Fibroblast of peridontal ligament (primary cell): ENCODE data around the gene LCP1.

Experiments used
- DNase-seq: peaks from one replicate; pipeline ENCODE4 v3.0.0-alpha.2; 2010; ENCODE audit errors: extremely low read depth

Gene LCP1

GRCh38 chr13:46101002-46101401, 81.0 kb downstream of the LCP1 start:
- DNase-seq, result no peak

DNA sequence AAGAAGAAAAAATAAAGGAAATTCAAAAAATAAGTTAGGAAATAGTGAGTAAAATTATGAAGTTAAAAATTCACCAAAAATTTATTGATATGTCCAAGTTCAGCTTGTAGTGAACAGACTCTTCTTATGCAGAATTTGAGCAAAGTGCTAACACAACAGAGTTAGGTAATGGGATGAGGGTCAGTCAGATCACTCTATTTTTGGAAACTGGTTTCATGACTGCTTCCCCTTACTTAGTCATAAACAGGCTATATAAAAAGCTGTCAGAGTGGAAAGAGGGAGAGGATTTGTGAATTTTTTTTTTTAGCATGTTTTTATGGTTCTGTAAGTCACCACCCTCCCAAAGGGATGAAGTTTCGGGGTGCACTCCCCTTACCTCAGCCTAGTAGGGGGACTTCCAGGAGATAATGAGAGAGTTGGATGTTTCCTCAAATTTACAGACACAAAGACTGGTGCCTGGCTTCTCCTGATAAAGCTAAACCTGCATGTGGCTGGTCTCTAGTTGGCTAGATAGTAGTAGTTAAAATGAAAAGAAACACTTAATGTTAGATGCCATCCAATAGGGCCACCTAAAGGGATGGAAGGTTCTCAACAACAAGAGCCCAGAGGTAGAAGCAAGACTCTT, 81.7 kb downstream of the LCP1 start:
- no peak for DNase-seq

DNA sequence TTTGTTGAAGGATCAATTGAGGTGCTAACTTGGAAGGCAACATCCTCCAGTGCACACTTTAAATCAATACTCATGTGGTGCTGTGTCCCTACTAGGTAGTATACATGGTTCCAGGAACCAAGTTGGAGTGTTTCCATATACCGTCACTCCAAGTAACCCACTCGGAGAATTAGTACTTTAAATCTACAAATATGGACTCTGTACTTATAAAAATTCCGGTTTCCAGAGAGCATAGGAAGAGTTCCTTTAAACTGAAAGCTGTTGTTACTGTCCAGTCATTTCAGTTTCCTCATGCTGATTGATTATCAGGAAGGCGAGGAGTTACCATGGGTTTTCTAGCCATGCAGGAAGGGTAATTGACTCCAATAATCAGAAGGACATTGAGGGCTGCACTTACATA, 84.3 kb downstream of the LCP1 start:
- no peak for DNase-seq

DNA sequence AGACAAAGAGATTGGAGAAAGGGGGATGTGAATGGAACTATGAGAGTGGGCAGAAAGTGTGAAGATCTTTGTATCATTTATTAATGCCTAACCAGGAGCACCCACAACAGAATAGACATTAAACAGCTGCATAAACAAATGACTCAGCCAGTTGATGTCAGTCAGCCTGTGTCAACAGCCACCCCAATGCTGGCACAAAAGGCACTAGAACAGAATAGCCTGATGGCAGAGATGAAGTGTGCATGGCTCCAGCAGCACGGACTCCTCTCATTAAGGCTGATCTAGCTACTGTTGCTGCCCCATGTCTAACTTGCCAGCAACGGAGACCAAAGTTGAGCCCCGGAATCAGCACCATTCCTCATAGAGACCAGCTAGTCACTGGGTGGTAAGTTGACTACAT, 85.0 kb downstream of the LCP1 start:
- DNase-seq, result no peak

DNA sequence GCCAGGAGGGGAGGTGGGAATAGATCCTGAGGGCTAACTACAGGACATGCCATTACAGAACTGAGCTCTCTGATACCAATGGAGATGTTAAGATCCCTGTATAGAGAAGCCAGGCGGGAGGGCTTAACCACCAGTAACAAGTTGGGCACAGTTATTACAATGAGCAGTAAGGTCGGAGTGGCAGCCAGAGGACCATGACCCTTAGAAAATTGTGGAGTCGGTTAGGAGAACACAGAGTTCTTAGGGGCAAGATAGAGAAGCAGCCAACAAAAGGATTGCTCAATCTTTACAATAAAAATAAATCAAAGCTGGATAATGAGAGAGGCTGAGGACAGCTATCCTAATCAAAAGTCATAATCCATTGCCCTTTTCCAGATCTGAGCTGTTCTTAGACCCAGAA, 87.5 kb downstream of the LCP1 start:
- no peak for DNase-seq

DNA sequence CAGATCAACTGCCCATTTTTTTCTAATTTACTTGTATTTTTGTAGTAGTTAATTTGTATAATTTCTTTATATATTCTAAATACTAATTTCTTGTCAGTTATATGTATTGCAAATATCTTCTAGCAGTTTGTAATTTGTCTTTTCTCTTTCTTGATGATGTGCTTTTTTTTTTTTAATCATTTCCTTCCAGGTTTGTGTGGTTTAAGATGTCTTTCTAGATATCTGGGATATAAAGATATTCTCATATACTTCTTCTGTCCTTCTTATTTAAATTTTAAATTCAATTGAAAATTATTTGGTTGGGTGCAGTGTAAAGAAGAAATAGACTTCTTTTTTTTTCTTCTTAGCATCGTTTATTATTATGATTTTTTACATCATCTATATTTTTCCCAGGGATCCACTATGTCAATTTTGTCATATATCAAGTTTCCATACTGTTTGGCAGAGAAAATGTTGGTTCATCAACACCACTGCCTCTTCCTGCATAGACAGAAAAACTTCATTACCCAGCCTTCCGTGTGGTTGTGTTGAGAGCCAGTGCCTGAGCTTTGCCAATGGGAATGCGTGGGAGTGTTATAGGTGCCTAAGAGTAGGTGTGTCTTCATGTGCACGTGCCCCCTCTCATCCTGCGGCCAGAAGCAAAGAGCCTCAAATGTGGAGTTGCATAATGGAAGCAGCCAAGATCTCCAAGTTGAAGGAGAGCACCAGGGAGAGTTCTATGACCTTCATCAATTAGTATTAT, 93.0 kb downstream of the LCP1 start:
- no peak for DNase-seq

DNA sequence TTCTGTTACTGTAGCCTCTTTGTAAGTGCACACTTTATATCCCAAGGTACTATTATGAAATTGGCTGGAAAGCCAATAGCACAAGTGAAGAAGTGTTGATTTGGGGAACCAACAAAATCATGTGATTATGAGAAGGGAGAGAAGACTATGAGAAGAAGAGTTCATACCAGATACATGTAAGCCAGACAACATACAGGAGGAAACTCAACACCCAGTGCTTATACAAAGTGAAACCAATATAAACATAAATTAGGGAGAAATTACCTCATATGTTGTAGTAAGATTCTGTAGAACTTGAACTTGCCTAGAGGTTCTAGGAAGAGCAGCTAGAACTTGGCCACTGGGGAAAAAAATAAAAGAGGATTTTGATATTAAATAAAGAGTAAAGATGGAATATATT, 94.5 kb downstream of the LCP1 start:
- no peak for DNase-seq

GRCh38 chr13:46086985-46087384, 95.0 kb downstream of the LCP1 start:
- DNase-seq, result no peak

DNA sequence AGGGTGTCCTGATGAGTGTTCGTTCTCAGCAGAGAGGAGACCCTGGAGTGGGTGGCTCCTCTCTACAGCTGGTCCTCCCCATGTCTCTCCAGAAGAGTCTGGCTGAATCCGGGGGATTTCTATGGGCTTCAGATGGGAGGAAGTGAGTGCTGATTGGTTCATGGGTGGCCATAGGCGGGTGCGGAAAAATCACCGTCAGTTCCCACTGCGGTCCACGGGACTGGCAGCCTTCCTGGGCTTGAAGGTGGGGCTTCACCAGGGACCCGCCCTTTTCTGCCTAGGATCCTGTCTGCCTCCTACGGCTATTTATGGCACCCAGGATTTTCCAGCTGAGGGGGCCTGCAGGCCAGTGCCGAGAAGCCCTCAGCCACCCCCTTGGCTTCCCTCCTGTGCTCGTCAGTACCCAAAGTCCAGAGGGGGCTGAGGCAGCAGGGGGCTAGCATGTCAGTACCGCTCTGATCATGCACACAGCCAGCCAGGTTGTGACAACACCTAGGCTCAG, 95.5 kb downstream of the LCP1 start:
- no peak for DNase-seq

DNA sequence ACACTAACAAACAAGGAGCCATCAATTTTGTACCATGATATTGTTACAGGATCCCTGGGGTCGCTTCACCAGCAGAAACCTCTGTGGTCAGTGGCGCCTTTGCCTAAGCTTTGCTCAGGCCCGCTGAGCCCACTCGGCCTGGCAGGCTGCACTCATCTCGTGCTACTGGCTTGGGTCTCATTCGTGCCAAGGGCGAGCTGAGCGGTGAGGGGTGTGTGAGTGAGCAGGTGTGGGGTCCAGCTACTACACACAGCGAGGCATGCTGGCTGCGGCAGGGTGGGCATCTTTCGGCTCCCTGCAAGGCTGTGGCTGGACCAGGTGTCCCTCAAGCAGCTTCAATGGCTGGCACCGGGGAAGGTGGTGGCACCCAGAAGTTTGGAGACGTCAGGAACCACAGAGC, 96.2 kb downstream of the LCP1 start:
- DNase-seq, result no peak

DNA sequence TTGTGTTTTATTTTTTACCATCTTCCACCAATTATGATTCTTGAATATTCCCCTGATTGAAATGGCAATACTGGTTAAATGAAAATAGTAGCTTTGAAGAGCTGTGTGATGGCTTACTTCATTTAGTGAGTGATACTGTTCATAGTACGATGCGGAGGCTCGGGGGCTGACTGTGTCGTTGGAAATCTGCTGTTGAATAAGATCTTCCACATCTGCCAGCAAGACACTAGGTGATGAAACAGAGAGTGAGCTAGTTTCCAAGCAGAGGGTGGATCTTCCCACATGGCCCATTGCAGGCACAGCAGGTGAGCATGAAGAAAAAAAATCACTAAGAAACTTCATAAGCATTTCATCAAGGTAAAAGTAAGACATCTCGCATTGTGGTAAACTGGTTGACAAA, 99.7 kb downstream of the LCP1 start:
- no peak for DNase-seq

- no peak for DNase-seq
Measured at GRCh38 chr13:46079770-46080169, 102.2 kb downstream of the LCP1 start.

- no peak for DNase-seq
Measured at GRCh38 chr13:46077265-46077664, 104.7 kb downstream of the LCP1 start.

GRCh38 chr13:46076827-46077226, 105.2 kb downstream of the LCP1 start:
- no peak for DNase-seq
